ENCODE measurements around the gene LRRC61. TPM values are rescaled to one million over a fixed set of nuclear protein-coding genes. Genes with fewer than 3 reads are reported as not detected.
A peak's percentile ranks its signal among the peaks of the same experiment; 100 is the strongest.

The LRRC61 gene
- total RNA-seq, 1 donor from 2014 or later = 10.2 TPM

- TF ChIP-seq CTCF (IDR thresholded peaks at IDR 0.05) = no peak
- Histone ChIP-seq H3K36me3 (no peaks in the 10 kb centered on the region), H3K9me3 (no peaks in the 10 kb centered on the region), H3K27me3 (no peaks in the 10 kb centered on the region), H3K4me1 (peaks cover 26% of the 10 kb centered on the region), H3K4me3 (peak overlapping the region; percentile 96), H3K27ac (no peak overlapping the region)
- no peak for ATAC-seq
- no peak for DNase-seq
- intact Hi-C loops (cut with DNase I) = no loop called here
These were observed 57.3 kb downstream of the LRRC61 start for GRCh38 chr7:150380463-150380862.

GRCh38 chr7:150381096-150381495, 57.9 kb downstream of the LRRC61 start:
- H3K27me3 ChIP-seq = no peaks in the 10 kb centered on the region
- intact Hi-C loops (cut with DNase I) = no loop called here
- no peak for TF ChIP-seq CTCF (IDR thresholded peaks at IDR 0.05)
- DNase-seq (peak; percentile 48), ATAC-seq (no peak)
- peaks cover 26% of the 10 kb centered on the region for H3K4me1 ChIP-seq
- H3K9me3 ChIP-seq = no peaks in the 10 kb centered on the region
- no peaks in the 10 kb centered on the region for H3K36me3 ChIP-seq
- no peak overlapping the region for H3K4me3 ChIP-seq
- no peak overlapping the region for H3K27ac ChIP-seq

GRCh38 chr7:150381785-150382122, 58.6 kb downstream of the LRRC61 start:
- no peaks in the 10 kb centered on the region for H3K27me3 ChIP-seq
- H3K9me3 ChIP-seq = no peaks in the 10 kb centered on the region
- intact Hi-C loops (cut with DNase I) = no loop called here
- no peak for ATAC-seq
- no peaks in the 10 kb centered on the region for H3K36me3 ChIP-seq
- H3K27ac ChIP-seq = no peak overlapping the region
- peak; percentile 57 for DNase-seq
- no peak for TF ChIP-seq CTCF (IDR thresholded peaks at IDR 0.05)
- peaks cover 26% of the 10 kb centered on the region for H3K4me1 ChIP-seq
- H3K4me3 ChIP-seq = no peak overlapping the region

- Histone ChIP-seq H3K4me1 (peaks cover 20% of the 10 kb centered on the region), H3K36me3 (no peaks in the 10 kb centered on the region), H3K9me3 (no peaks in the 10 kb centered on the region), H3K27ac (no peak overlapping the region), H3K27me3 (no peaks in the 10 kb centered on the region), H3K4me3 (no peak overlapping the region)
- TF ChIP-seq CTCF (IDR thresholded peaks at IDR 0.05) = no peak
- peak; percentile 47 for DNase-seq
- intact Hi-C loops (cut with DNase I) = no loop called here
- no peak for ATAC-seq
These were observed 59.1 kb downstream of the LRRC61 start for GRCh38 chr7:150382123-150382843.

GRCh38 chr7:150382844-150383225, 59.7 kb downstream of the LRRC61 start:
- H3K27ac ChIP-seq = no peak overlapping the region
- no peaks in the 10 kb centered on the region for H3K27me3 ChIP-seq
- ATAC-seq (no peak), DNase-seq (no peak)
- H3K4me3 ChIP-seq = no peak overlapping the region
- no peaks in the 10 kb centered on the region for H3K9me3 ChIP-seq
- no peaks in the 10 kb centered on the region for H3K36me3 ChIP-seq
- intact Hi-C loops (cut with DNase I) = no loop called here
- TF ChIP-seq CTCF (IDR thresholded peaks at IDR 0.05) = no peak
- H3K4me1 ChIP-seq = peaks cover 17% of the 10 kb centered on the region
